HG03457 (cell line): ENCODE results near the gene SPOPL.

Source experiments
- ATAC-seq: cut with Tn5 transposase; IDR thresholded peaks from one replicate; pipeline ENCODE4 v1.9.1; 2021; ENCODE audit warnings: moderate number of reproducible peaks; ENCODE audit not compliant: unreplicated experiment

Gene SPOPL

DNA sequence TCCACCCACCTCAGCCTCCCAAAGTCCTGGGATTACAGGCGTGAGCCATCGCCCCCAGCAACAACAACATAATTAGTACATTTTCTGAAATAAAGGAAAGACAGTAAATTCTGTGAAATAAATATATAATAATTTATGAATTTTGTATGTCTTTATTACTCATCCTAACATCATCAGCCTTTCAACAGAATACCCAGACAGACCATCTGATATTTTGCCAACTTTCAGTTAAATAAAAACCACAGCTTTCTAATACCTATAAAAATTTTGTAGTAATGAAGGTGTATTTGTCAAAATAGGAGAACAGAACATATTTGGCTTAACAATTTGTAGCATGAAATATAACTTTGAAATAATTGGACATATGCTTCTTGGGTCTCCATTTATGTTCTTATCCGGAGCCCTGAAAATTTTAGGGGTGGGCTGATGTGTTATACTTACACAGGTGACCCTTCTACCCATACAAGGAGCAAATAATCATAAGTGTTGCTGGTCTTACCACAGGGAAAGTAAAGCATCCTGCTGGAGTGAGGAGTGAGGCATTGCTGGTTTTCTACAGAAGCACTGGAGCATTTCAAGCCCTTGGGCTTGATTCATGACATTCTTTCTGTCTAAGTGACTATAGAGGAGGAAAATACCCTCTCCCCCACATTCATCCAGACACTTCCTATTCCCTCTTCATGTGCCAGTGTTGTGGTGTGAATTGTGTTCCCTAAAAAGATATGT is 99.3 kb downstream of the SPOPL start:
- ATAC-seq = no peak

DNA sequence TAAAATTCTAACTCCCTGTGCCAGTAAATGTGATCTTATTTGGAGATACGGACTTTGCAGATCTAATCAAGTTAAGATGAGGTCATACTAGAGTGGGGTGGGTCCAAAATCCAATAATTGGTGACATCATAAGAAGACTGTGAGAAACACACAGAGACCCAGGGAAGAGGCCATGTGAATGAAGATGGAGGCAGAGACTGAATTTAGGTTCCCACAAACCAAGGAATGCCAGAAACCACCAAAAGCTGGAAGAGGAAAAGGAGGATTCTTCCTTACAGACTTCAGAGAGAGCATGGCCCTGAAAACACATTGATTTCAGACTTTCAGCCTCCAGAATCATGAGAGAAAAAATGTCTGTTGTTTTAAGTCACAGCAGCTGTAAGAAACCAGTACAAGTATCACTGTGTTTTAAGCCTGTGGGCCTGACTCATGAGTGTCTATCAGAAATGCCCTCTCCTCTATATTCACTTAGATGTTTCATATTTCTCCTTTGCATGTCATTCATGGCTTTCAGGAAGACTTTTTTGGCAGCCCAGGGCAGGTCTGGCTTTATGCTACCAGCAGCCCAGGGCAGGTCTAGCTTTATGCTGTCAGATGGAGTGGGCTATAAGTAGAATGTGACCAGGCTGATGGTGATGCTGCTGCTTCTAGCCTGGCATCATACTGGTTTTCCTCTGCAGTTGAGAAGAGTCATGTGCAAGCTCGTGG is 100.0 kb downstream of the SPOPL start:
- ATAC-seq = no peak

DNA sequence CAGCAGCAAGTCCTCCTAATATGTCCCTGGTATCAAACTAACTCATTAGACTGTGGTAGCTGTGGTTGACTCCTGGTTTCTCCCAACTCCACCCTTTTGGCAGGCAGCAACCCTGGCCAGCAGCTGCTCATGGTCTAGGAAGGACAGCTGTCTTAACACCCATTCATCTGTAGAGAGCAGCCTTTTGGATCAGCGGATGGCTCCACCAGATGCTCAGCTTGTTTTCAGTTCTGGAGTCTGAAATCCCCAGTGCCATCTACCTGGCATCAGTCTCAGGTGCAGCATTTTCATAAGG is 100.5 kb downstream of the SPOPL start:
- ATAC-seq = no peak

DNA sequence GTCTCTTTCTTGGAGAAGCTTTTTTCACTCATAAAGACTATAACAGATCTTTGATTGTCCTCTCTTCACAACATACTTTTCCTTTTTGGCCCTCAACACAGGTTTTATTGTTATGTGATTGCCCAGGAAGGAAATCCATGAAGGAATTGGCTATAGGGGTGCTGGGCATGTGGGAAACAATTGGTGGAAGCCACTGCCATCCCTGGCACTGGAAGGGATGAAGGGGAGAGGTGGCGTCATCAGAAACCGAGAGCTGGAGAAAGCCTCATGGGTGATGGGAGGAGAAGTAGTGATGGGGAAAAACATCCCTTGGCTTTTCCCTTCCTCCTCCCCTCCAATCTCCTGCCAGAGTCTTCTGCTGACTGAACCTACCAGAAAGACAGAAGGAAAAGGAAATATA is 106.2 kb downstream of the SPOPL start:
- ATAC-seq = no peak

DNA sequence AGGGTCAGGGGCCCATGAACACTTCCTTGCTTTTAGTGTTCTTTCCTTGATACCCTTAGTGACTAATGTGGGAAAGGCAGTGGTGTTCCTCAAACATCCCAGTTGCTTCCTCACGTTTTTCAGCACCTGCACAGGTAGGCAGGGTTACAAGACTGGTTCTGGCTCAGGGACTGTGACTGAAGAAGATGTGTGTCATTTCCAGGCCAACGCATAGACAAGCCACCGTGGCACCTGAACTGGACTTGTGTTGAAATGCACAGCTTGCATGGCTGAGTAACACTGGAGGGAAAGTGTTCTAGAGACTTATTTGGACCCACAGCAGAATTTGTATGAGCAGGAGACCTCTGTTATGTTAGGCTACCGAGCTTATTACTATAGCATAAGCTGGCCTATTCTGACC is 107.9 kb downstream of the SPOPL start:
- no peak for ATAC-seq

DNA sequence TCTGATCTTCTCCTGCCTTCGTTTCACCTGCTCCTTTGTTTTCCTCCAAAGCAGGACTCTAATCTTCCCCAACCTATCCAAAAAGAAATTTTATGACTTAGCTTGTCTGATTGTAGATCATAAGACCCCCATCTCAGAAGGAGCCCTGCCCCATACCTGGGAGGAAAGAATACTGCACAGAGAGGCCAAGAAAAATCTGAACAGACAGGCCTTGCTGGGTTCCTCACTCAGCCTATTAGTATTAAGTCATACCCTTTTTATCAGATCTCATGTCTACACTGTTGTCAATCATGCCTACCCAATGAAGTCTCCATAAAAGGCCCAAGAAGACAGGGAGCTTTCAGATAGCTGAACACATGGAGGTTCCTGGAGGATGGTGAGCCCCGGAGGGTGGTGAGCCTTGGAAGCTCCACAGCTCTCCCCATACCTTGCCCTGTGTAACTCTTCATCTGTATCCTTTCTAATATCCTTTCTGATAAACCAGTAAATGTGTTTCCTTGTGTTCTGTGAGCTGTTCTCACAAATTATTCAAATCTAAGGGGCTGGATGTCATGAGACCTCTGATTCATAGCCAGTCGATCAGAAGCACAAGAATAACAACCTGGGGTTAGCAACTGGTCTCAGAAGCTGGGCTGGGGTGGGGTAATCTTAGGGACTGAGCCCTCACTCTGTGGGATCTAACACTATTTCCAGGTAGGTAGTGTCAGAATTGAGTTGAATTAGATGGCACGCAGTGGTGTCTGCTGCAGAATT is 108.8 kb downstream of the SPOPL start:
- ATAC-seq = no peak

DNA sequence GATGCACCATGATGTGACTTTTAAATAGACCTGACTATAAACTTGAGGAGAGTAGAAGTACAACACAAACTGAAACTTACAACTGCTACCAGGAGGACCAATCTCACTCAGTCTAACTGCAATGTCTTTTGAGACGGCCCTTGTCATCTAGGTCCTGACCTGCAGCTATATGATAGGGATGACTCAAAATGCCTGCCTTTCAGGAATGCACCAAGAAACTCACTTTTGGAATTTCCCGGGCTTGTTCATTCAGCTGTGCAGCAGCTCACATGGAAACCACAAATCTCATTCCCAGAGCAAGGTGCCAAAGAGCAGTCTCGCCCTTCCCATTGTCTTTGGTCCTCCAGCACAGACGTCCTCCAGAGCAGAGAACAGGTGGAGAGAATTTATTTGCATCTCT is 113.7 kb downstream of the SPOPL start:
- no peak for ATAC-seq

DNA sequence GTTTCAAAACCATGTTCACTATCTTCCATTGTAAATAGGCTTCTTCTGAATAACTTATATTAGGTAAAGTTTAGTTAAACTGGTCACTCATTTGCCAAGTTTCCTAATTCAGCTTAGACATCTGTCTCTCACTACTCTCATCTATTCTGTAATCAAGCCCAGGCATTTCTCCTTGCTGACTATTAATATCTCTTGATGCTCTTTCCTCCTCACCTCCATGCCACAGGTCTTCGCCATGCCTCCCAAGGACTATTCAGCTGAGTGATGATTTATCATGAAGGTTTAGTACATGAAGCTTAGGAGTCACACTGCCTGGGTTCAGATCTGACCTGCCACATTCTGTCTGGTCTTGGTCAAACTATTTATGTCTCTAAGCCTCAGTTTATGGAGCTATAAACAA is 115.5 kb downstream of the SPOPL start:
- ATAC-seq = no peak

DNA sequence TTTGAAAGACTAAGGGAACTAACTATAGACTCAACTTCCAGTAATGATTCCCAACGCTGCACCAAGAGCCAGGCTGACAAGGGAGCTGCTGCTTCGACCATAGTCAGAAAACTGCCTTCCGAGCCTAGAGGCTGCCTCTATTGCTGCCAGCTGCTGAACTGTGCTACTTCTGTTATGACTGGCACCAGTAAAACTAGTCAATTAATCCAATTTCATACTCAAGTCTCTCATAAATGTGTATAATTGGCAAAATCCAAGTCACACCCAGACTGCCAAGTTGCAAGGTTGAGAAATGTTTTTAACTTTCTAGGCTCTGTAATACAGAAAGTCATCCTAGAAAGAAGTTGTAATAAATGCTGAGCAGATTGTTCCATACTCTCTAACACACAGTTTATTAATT is 117.4 kb downstream of the SPOPL start:
- no peak for ATAC-seq

DNA sequence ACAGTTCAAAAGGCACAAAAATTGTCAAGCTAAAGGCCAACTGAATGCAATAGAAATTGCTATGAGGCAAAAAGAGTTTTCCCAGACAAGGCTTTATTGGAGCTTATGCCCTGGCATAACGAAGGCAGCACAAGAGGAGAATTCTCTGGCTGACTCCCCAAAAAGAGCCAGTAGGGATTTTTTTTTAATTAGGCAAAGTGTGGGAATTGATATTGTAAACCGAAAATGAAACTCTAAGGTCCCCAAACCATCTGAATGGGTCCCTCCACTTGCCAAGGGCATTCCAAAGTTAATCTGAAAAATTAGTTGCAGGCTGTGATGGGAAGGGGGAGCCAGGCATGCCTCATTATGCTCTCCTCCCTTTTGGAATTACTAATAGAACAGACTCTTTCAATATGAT is 118.9 kb downstream of the SPOPL start:
- ATAC-seq = no peak

DNA sequence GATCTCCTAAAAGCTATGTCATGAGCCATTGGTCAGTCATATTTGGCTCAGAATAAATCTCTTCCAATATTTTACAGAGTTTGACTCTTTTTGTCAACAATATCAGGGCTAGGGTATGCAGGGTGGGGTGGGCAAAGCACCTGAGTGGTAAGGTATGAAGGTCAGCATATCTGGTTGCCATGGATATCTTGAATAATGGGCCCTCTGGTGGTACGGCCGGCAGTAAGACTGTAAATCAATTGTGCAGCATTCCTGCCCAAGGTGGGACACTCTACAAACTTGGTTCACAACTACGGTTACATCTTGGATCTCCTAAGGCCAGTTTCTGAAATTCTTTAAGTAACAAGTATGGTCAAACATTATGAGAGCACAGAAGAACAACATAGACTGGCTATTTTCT is 119.6 kb downstream of the SPOPL start:
- ATAC-seq = no peak

DNA sequence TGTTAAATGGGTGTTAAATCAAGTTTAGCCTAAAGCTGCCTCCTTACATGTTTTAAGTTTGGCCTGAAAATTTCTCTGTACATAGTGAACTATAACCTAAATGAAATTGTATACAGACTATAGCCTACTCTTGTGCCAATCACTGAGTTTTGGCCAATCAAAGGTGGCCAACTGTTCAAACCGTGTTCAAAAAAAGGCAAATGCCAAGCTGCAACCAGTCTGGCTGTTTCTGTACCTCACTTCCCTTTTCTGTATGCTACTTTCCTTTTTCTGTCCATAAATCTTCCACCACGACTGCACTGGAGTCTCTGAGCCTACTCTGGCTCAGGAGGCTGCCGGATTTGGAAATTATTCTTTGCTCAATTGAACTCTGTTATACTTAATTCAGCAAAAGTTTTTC is 121.0 kb downstream of the SPOPL start:
- ATAC-seq = no peak
